ENCODE results near the gene SLC7A6.

DNA sequence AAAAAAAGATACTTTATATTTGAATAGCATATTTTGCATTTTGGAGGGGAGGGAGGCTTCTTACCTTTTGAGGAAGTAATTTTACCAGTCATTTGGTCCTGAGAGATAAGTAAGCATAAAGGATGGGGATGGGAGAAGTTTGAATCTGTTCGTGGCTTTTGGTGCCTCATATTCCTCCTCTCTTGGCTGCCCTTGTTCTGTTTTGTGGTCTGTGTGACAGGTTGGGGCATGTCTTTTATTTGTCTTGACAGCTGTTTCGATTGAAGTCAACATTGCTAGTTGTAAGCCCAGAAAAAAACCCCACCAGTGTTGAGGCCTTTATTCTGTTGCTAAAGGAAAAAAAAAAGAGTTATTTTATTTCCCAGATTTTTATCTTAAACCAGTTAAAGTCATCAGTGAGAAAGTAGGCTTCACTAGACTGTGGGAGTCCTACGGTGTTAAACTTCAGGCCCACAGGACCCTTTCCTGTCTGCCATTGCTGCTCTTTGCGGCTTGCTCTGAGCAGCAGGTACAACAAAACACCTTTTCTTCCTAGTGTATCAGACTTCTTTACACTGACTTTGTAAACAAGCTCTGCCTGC is 11.4 kb downstream of the SLC7A6 start:
- TF ChIP-seq, protein P1, sequence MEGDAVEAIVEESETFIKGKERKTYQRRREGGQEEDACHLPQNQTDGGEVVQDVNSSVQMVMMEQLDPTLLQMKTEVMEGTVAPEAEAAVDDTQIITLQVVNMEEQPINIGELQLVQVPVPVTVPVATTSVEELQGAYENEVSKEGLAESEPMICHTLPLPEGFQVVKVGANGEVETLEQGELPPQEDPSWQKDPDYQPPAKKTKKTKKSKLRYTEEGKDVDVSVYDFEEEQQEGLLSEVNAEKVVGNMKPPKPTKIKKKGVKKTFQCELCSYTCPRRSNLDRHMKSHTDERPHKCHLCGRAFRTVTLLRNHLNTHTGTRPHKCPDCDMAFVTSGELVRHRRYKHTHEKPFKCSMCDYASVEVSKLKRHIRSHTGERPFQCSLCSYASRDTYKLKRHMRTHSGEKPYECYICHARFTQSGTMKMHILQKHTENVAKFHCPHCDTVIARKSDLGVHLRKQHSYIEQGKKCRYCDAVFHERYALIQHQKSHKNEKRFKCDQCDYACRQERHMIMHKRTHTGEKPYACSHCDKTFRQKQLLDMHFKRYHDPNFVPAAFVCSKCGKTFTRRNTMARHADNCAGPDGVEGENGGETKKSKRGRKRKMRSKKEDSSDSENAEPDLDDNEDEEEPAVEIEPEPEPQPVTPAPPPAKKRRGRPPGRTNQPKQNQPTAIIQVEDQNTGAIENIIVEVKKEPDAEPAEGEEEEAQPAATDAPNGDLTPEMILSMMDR (IDR thresholded peaks at IDR 0.05), result no peak
- TF ChIP-seq POLR2A (IDR thresholded peaks at IDR 0.05), result no peak
- peak; percentile 51 for TF ChIP-seq POLR2AphosphoS5 (IDR thresholded peaks at IDR 0.05)

Measured in prostate gland (tissue), 2 donors.